GM19043 (cell line): ENCODE results near the gene POFUT1.

ENCODE experiments used
- ATAC-seq: cut with Tn5 transposase; IDR thresholded peaks from one replicate; pipeline ENCODE4 v1.9.1; 2021; ENCODE audit warnings: low read depth; ENCODE audit not compliant: unreplicated experiment

Gene POFUT1

DNA sequence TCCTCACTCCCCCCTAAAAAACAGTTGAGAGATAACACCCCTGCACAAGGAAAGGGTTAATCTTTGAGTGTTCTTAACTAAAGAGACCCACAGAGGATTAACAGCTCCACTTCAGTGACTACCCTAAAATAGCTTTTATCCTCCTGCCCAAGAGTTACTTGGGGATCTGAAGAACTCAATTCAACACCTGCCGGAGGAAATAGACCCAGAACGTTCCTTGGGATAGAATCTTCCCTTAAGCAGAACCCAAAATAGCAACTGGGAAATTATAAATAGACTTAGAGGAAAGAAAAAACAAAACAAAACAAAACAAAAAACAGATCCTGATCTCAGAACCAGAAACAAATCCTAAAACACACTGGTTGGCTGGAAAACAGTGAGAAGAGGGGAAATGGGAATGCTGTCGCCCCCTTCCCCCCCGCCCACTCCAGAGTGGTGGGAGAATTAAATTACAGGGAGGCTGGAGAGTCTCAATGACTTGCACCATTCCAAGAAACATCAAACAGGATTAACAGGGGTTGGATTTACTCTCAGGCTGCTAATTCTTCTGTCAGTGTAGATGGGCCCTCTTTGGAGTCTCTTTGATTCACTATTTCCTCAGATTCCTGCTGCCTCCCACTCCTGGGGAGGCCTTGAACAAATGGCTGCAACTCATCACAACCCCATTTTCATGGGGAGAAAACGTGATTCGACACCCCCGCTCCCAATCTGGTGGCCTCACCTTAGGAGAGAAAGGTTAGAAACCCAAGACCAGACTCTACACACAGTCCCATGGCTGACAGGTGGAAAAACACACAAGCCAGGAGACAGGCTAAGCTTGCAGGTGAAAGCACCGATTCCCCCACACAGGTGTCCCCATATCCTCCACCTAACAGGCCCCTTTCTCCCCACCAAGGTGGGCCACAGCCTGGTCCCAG lies 1.6 kb upstream of the POFUT1 start:
- no peak for ATAC-seq

DNA sequence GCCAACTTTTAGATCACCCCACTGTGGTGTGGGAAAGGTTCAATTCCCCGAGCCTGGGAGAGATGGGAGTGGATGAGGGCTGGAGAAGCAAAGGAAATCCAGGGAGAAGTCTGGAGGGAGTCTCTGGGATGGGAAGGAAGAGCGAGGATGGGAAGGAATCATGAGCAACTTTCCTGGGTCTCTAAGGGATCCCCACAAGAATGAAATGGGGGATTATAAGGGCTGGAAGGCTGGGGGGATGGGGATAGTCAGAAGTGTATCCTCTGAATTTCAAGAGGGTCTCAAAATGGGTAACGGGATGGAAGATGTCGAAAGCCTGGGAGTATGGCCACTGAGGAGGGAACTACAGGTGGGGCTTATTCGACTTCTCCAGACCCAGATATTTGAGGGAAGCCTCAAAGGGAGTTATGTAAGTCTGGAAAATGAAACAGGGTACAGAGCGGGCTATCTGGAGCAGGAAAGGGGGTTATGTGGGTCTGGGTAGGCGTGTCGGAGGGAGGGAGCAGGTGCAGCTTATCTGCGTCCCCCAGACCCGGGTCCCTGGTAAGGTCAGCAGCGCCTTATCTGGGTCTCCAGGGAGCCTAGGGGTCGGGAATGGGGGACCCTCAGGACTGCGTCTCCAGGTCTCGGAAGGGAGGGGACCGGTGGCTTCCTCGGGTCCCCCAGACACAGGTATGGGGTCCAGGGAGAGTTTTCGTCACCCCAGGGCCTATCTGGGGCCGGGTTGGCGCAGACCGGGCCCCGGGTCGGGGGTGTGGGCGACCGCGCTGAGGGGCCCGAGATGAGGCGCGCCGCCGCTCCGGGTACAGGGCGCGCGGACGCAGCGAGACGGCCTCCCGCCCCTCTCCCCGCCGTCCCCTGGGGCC lies 687 bp upstream of the POFUT1 start:
- peak; percentile 17 for ATAC-seq

GRCh38 chr20:32208499-32209154 lies 947 bp downstream of the POFUT1 start:
- no peak for ATAC-seq

GRCh38 chr20:32209850-32210605 lies 2.3 kb downstream of the POFUT1 start:
- ATAC-seq: no peak

DNA sequence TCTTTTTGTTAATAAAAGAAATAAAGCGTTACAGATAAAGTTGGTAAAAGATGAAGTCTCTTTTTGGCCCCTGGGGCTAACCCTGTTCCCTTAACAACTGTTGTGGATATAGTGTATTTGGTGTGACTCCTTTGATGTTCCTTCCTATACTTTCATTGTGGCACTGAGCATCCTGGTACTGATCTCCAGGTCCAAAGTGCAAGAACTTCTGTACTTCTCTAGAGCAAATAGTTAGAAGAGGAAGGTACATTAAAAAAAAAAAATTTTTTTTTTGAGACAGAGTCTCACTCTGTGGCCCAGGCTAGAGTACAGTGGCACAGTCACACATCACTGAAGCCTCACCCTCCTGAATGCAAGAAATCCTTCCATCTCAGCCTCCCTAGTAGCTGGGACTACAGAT lies 6.2 kb downstream of the POFUT1 start:
- no peak for ATAC-seq

- no peak for ATAC-seq
Measured at GRCh38 chr20:32215147-32215546, 7.5 kb downstream of the POFUT1 start.

- no peak for ATAC-seq
Measured at GRCh38 chr20:32215729-32216128, 8.0 kb downstream of the POFUT1 start.

- no peak for ATAC-seq
Measured at GRCh38 chr20:32216179-32217142, 8.8 kb downstream of the POFUT1 start.

- no peak for ATAC-seq
Measured at GRCh38 chr20:32218156-32218900, 10.6 kb downstream of the POFUT1 start.

GRCh38 chr20:32224463-32224862 lies 16.8 kb downstream of the POFUT1 start:
- no peak for ATAC-seq

GRCh38 chr20:32226391-32226790 lies 18.7 kb downstream of the POFUT1 start:
- no peak for ATAC-seq

- no peak for ATAC-seq
Measured at GRCh38 chr20:32227306-32227705, 19.6 kb downstream of the POFUT1 start.

GRCh38 chr20:32227744-32228688 lies 20.3 kb downstream of the POFUT1 start:
- ATAC-seq: no peak

DNA sequence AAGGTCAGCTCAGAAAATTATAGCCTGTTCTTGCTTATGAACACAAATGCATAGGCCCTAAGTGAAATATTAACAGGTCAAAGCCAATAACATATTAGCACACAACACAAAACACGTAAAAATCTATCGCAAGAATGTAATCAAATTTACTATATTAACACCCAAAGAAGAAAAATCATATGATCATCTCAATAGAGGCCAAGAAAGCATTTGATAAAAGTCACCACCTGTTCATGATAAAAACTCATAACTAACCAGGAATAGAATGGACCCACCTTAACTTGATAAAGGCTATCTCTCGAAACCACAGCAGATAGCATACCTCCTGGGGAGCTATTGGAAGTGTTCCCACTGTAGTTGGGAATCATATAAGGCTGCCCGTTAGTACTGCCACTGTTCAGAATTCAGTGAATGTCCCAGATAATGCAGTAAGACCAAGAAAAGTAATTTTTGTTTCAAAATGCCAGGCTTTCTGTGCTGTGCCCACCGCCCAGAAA lies 21.6 kb downstream of the POFUT1 start:
- ATAC-seq: no peak

- no peak for ATAC-seq
Measured at GRCh38 chr20:32230707-32231106, 23.0 kb downstream of the POFUT1 start.

DNA sequence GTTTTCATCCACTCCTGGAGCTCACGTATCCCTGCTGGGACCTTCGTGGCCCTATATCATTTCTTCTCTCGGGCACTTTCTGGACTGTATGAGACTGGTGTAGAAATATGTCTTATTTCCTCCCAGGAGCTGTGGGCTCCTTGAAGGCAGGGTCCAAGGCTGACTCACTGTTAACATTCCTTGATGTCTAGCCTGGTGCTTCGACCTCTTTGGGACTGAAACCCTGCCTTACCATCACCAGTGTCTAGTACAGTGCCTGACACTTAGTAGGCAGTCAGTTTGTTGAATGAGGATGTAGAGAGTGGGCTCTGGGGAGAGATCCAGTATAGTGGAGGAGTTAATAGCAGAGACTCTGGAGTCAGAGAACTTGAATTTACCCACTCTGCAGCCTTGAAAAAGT lies 23.6 kb downstream of the POFUT1 start:
- ATAC-seq: no peak

GRCh38 chr20:32231847-32232246 lies 24.2 kb downstream of the POFUT1 start:
- no peak for ATAC-seq
